Measurements from ENCODE around the gene TRPV5. TPM values are rescaled to one million over a fixed set of nuclear protein-coding genes. Genes with fewer than 3 reads are reported as not detected.

Gene TRPV5
- total and polyA plus RNA-seq, 2 of the 4 experiments (the other 2 are of a cell fraction) = not detected

DNA sequence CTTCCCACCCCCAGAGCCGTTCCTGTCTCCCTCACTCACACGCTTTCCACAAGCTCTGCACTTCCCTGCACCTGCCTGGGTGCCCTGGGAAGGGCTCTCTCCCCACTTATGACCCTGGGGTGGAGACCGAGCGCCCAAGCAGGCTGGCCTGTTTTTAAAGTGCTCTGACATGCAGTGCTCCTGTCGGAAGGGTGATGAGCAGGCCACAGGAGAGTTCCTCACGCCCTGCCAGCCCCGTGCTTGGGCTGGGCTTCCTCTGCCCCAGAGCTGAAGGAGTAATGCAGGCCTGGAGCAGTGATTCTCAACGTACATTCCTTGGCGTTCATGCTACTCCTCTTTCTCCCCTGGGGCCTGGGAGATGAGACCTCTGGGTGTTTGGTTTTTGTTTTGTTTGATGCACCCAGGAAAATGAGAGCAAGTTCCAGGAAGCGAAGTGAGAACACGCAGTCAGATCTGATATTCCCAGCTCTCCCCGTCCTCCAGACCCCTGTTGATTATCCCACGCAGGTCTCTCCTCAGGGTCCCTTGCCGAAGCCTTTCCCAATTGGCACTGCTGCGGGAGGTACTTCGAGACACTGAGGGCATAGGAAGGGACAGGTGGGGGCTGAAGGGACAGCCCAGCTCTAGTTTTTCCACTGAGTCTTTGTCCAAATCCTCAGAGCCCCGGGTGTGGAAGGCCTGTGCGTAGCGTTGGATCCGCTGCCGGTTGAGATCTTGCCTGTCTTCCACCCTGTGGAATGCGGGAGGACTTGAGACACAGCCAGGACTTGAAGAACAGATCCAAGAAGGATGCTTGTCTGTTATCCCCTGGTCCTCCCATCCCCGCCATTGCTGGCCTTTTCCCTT lies 62.1 kb downstream of the TRPV5 start:
- Histone ChIP-seq H2BK5ac (ENCODE audit: low read depth, low read length, poor library complexity, severe bottlenecking) (no peak overlapping the region), H3K27me3 (ENCODE audit: control insufficient read depth, insufficient read depth, low read length) (no peaks in the 10 kb centered on the region), H4K91ac (ENCODE audit: insufficient read depth, low read depth, low read length) (no peak overlapping the region), H3K14ac (replicated peaks; ENCODE audit: low read depth, low read length) (no peak overlapping the region), H3K9me3 (ENCODE audit: control insufficient read depth, insufficient read depth, low read length) (no peaks in the 10 kb centered on the region; the same call in 1 of the 2 replicates), H2BK20ac (ENCODE audit: low read depth, low read length) (no peak overlapping the region), H3K36me3 (ENCODE audit: control insufficient read depth, insufficient read depth, low read length) (no peaks in the 10 kb centered on the region), H2BK15ac (ENCODE audit: low read depth, low read length) (no peak overlapping the region), H2AFZ (replicated peaks; ENCODE audit: low read length, poor library complexity) (no peak overlapping the region), H4K20me1 (ENCODE audit: insufficient read depth, low read length) (no peaks in the 10 kb centered on the region), H4K5ac (ENCODE audit: low read depth, low read length) (no peak overlapping the region), H4K8ac (ENCODE audit: low read depth in 2 of 2, low read length in 2 of 2) (no peak overlapping the region), H3K9me1 (ENCODE audit: insufficient read depth, low read length) (no peaks in the 10 kb centered on the region), H3K4me2 (ENCODE audit: low read depth, low read length) (no peak overlapping the region), H3K4me1 (ENCODE audit: control insufficient read depth, insufficient read depth, low read length) (no peaks in the 10 kb centered on the region), H3K4me3 (ENCODE audit: insufficient read depth, low read depth, low read length) (no peak overlapping the region), H3K56ac (ENCODE audit: extremely low read depth, insufficient read depth, low read length) (no peak overlapping the region), H3K79me1 (ENCODE audit: low read depth in 1 of 2, low read length in 2 of 2) (no peaks in the 10 kb centered on the region), H3K9ac (ENCODE audit: low read depth, low read length) (no peak overlapping the region), H3K27ac (ENCODE audit: insufficient read depth, low read length) (no peak overlapping the region), H2AK9ac (replicated peaks; ENCODE audit: low read depth, low read length, poor library complexity) (no peak overlapping the region), H3K23ac (ENCODE audit: low read depth, low read length) (no peak overlapping the region), H3K4ac (ENCODE audit: low read depth, low read length) (no peak overlapping the region), H2AK5ac (ENCODE audit: low read depth, low read length) (no peak overlapping the region), H3K18ac (ENCODE audit: low read depth, low read length) (no peak overlapping the region), H2BK120ac (ENCODE audit: low read depth, low read length) (no peak overlapping the region)
- ChIA-PET POLR2A (ENCODE audit: unreplicated experiment) (no interaction called here), CTCF (no interaction called here)
- in situ Hi-C loops (cut with MboI; ENCODE audit: low sequenced_read_pairs) (no loop called here), intact Hi-C loops (cut with micrococcal nuclease) (no loop called here), dilution Hi-C loops (cut with HindIII; ENCODE audit: low sequenced_read_pairs, unreplicated experiment) (no loop called here)
- 72% methylated on average over 9 of the region's 23 CpGs; no CpG with 5 or more reads in 1 of the 2 experiments for WGBS, 2 experiments (ENCODE audit: extremely low coverage in 2 of 2, insufficient read length in 1 of 2)
- BruUV-seq (replicated peaks) = no TSS peak
- ATAC-seq (ENCODE audit: low read depth) (no peak), DNase-seq (no peak)
- TF ChIP-seq, protein P1, sequence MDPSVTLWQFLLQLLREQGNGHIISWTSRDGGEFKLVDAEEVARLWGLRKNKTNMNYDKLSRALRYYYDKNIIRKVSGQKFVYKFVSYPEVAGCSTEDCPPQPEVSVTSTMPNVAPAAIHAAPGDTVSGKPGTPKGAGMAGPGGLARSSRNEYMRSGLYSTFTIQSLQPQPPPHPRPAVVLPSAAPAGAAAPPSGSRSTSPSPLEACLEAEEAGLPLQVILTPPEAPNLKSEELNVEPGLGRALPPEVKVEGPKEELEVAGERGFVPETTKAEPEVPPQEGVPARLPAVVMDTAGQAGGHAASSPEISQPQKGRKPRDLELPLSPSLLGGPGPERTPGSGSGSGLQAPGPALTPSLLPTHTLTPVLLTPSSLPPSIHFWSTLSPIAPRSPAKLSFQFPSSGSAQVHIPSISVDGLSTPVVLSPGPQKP (IDR thresholded peaks at IDR 0.05; ENCODE audit: borderline replicate concordance, low read depth, low read length) = no peak
- TF ChIP-seq CHD1 (IDR thresholded peaks at IDR 0.05; ENCODE audit: low read depth, low read length) (no peak), RAD21 (IDR thresholded peaks at IDR 0.05; ENCODE audit: low read length) (no peak), NFE2L2 (IDR thresholded peaks at IDR 0.05; ENCODE audit: low read depth, low read length) (no peak), FOS (IDR thresholded peaks at IDR 0.05; ENCODE audit: low read depth, low read length) (no peak), MAFK (IDR thresholded peaks at IDR 0.05; ENCODE audit: low read depth, low read length) (no peak), BHLHE40 (IDR thresholded peaks at IDR 0.05; ENCODE audit: low read depth, low read length) (no peak), MXI1 (IDR thresholded peaks at IDR 0.05; ENCODE audit: borderline replicate concordance, low read depth, low read length) (no peak), MAZ (IDR thresholded peaks at IDR 0.05; ENCODE audit: borderline replicate concordance, low read depth, low read length) (no peak), CEBPB (IDR thresholded peaks at IDR 0.05; ENCODE audit: low read depth, low read length) (no peak), SMC3 (IDR thresholded peaks at IDR 0.05; ENCODE audit: low read depth, low read length) (no peak), RCOR1 (IDR thresholded peaks at IDR 0.05; ENCODE audit: insufficient replicate concordance, low read length) (no peak), POLR2A (IDR thresholded peaks at IDR 0.05; ENCODE audit: low read depth, low read length) (no peak)
- TF ChIP-seq, protein P2, sequence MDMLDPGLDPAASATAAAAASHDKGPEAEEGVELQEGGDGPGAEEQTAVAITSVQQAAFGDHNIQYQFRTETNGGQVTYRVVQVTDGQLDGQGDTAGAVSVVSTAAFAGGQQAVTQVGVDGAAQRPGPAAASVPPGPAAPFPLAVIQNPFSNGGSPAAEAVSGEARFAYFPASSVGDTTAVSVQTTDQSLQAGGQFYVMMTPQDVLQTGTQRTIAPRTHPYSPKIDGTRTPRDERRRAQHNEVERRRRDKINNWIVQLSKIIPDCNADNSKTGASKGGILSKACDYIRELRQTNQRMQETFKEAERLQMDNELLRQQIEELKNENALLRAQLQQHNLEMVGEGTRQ (IDR thresholded peaks at IDR 0.05; ENCODE audit: low read depth, low read length) = no peak
- TF ChIP-seq, protein P3, sequence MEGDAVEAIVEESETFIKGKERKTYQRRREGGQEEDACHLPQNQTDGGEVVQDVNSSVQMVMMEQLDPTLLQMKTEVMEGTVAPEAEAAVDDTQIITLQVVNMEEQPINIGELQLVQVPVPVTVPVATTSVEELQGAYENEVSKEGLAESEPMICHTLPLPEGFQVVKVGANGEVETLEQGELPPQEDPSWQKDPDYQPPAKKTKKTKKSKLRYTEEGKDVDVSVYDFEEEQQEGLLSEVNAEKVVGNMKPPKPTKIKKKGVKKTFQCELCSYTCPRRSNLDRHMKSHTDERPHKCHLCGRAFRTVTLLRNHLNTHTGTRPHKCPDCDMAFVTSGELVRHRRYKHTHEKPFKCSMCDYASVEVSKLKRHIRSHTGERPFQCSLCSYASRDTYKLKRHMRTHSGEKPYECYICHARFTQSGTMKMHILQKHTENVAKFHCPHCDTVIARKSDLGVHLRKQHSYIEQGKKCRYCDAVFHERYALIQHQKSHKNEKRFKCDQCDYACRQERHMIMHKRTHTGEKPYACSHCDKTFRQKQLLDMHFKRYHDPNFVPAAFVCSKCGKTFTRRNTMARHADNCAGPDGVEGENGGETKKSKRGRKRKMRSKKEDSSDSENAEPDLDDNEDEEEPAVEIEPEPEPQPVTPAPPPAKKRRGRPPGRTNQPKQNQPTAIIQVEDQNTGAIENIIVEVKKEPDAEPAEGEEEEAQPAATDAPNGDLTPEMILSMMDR (conservative IDR thresholded peaks at IDR 0.05; ENCODE audit: low read depth, low read length) = no peak
